ENCODE results near the gene MOCS2.

Gene MOCS2

GRCh38 chr5:53084546-53085255, 24.9 kb downstream of the MOCS2 start:
- Mint-ChIP-seq H3K27ac (peak overlapping the region in 1 of 3 experiments; percentile 49), H3K9me3 (no peaks in the 10 kb centered on the region), H3K36me3 (ENCODE audit: low read depth) (no peaks in the 10 kb centered on the region), H3K4me3 (no peak overlapping the region), H3K27me3 (ENCODE audit: low read depth) (no peaks in the 10 kb centered on the region), H3K4me1 (peaks cover 31% of the 10 kb centered on the region)
- no peak for TF ChIP-seq CTCF (IDR thresholded peaks at IDR 0.05; ENCODE audit: unreplicated experiment in 3 of 3)

- Mint-ChIP-seq H3K9me3 (no peaks in the 10 kb centered on the region), H3K4me1 (peaks cover 25% of the 10 kb centered on the region)
- TF ChIP-seq CTCF (IDR thresholded peaks at IDR 0.05; ENCODE audit: unreplicated experiment in 3 of 3), result no peak
Measured at GRCh38 chr5:53083927-53084326, 25.6 kb downstream of the MOCS2 start.

GRCh38 chr5:53080271-53080670, 29.3 kb downstream of the MOCS2 start:
- Mint-ChIP-seq H3K4me1 (peaks cover 12% of the 10 kb centered on the region), H3K27ac (no peak overlapping the region), H3K36me3 (ENCODE audit: low read depth) (no peaks in the 10 kb centered on the region), H3K27me3 (ENCODE audit: low read depth) (no peaks in the 10 kb centered on the region), H3K4me3 (no peak overlapping the region), H3K9me3 (no peaks in the 10 kb centered on the region)
- no peak for TF ChIP-seq CTCF (IDR thresholded peaks at IDR 0.05; ENCODE audit: unreplicated experiment in 3 of 3)

More at GRCh38 chr5:53083927-53084326, 25.6 kb downstream of the MOCS2 start:
- no peaks in the 10 kb centered on the region for H3K27me3 Mint-ChIP-seq (ENCODE audit: low read depth)
- H3K36me3 Mint-ChIP-seq (ENCODE audit: low read depth), result no peaks in the 10 kb centered on the region
- peak overlapping the region in 1 of 3 experiments; percentile 49 for H3K27ac Mint-ChIP-seq
- H3K4me3 Mint-ChIP-seq, result no peak overlapping the region

- Mint-ChIP-seq H3K27ac (no peak overlapping the region), H3K4me3 (no peak overlapping the region), H3K36me3 (ENCODE audit: low read depth) (no peaks in the 10 kb centered on the region), H3K9me3 (no peaks in the 10 kb centered on the region), H3K27me3 (ENCODE audit: low read depth) (no peaks in the 10 kb centered on the region), H3K4me1 (peaks cover 15% of the 10 kb centered on the region)
- no peak for TF ChIP-seq CTCF (IDR thresholded peaks at IDR 0.05; ENCODE audit: unreplicated experiment in 3 of 3)
Measured at GRCh38 chr5:53076014-53076583, 33.5 kb downstream of the MOCS2 start.

- H3K9me3 Mint-ChIP-seq, result no peaks in the 10 kb centered on the region
- H3K4me1 Mint-ChIP-seq, result peaks cover 17% of the 10 kb centered on the region
- H3K4me3 Mint-ChIP-seq, result no peak overlapping the region
- peak overlapping the region; percentile 8 to 45 (median 28) for H3K27ac Mint-ChIP-seq
- no peaks in the 10 kb centered on the region for H3K27me3 Mint-ChIP-seq (ENCODE audit: low read depth)
- H3K36me3 Mint-ChIP-seq (ENCODE audit: low read depth), result no peaks in the 10 kb centered on the region
- TF ChIP-seq CTCF (IDR thresholded peaks at IDR 0.05; ENCODE audit: unreplicated experiment in 3 of 3), result no peak
Measured at GRCh38 chr5:53073348-53073747, 36.2 kb downstream of the MOCS2 start.

GRCh38 chr5:53071738-53072137, 37.8 kb downstream of the MOCS2 start:
- peak overlapping the region in 2 of 3 experiments; percentile 15 to 44 for H3K27ac Mint-ChIP-seq
- H3K4me3 Mint-ChIP-seq, result no peak overlapping the region
- no peaks in the 10 kb centered on the region for H3K9me3 Mint-ChIP-seq
- H3K36me3 Mint-ChIP-seq (ENCODE audit: low read depth), result no peaks in the 10 kb centered on the region
- TF ChIP-seq CTCF (IDR thresholded peaks at IDR 0.05; ENCODE audit: unreplicated experiment in 3 of 3), result no peak
- no peaks in the 10 kb centered on the region for H3K27me3 Mint-ChIP-seq (ENCODE audit: low read depth)
- peaks cover 17% of the 10 kb centered on the region for H3K4me1 Mint-ChIP-seq
